H9 (cell line): ENCODE measurements around the gene MTSS2. TPM values are rescaled to one million over a fixed set of nuclear protein-coding genes. Genes with fewer than 3 reads are reported as not detected.

Experiments
- DNase-seq: peaks from one replicate; pipeline ENCODE4 v3.0.0-alpha.2; 2017
- H2AFZ ChIP-seq: one replicate; pipeline ENCODE4 v1.6.1; 2013; ENCODE audit warnings: mild to moderate bottlenecking, low read length, control low read depth, moderate library complexity
- H2AK5ac ChIP-seq: 2 replicates; pipeline ENCODE4 v1.6.1; 2013; ENCODE audit warnings: low read length, control low read depth, mixed read lengths; ENCODE audit not compliant: insufficient read length
- H2BK120ac ChIP-seq: one replicate; pipeline ENCODE4 v1.6.1; 2013; ENCODE audit warnings: low read depth, mild to moderate bottlenecking, low read length, control low read depth, inconsistent platforms; ENCODE audit not compliant: poor library complexity, severe bottlenecking
- H2BK12ac ChIP-seq: 2 replicates; pipeline ENCODE4 v1.6.1; 2013; ENCODE audit warnings: low read length, control low read depth, mixed read lengths, low read depth; ENCODE audit not compliant: insufficient read length
- H2BK15ac ChIP-seq: 2 replicates; pipeline ENCODE4 v1.6.1; 2013; ENCODE audit warnings: low read depth, low read length, control low read depth
- H2BK20ac ChIP-seq: one replicate; pipeline ENCODE4 v1.6.1; 2013; ENCODE audit warnings: low read depth, mild to moderate bottlenecking, low read length, control low read depth, inconsistent platforms; ENCODE audit not compliant: poor library complexity, severe bottlenecking
- H2BK5ac ChIP-seq: 2 replicates; pipeline ENCODE4 v1.6.1; 2013; ENCODE audit warnings: low read length, control low read depth, mixed read lengths; ENCODE audit not compliant: insufficient read length
- H3K14ac ChIP-seq: 2 replicates; pipeline ENCODE4 v1.6.1; 2013; ENCODE audit warnings: low read length, control low read depth; ENCODE audit not compliant: insufficient read depth
- H3K18ac ChIP-seq: 2 replicates; pipeline ENCODE4 v1.6.1; 2013; ENCODE audit warnings: low read depth, mild to moderate bottlenecking, mixed read lengths, low read length, control low read depth; ENCODE audit not compliant: insufficient read length
- H3K23ac ChIP-seq: 2 replicates; pipeline ENCODE4 v1.6.1; 2013; ENCODE audit warnings: low read length, control low read depth, mixed read lengths, low read depth; ENCODE audit not compliant: insufficient read length
- H3K23me2 ChIP-seq: 2 replicates; pipeline ENCODE4 v1.6.1; 2013; ENCODE audit warnings: low read depth, mild to moderate bottlenecking, mixed read lengths, low read length, control low read depth; ENCODE audit not compliant: insufficient read length, poor library complexity, severe bottlenecking
- H3K27ac ChIP-seq: 2 replicates; pipeline ENCODE4 v1.5.1; 2013; ENCODE audit warnings: low read length, control low read depth, mixed read lengths, low read depth; ENCODE audit not compliant: insufficient read length
- H3K27me3 ChIP-seq: 2 replicates; pipeline ENCODE4 v1.6.1; 2013; ENCODE audit warnings: low read length, control low read depth, inconsistent platforms; ENCODE audit not compliant: insufficient read depth
- H3K4ac ChIP-seq: 2 replicates; pipeline ENCODE4 v1.6.1; 2013; ENCODE audit warnings: low read depth, mild to moderate bottlenecking, control low read depth, inconsistent platforms, low read length, moderate library complexity
- H3K4me1 ChIP-seq: 2 replicates; pipeline ENCODE4 v1.6.1; 2013; ENCODE audit warnings: low read length, control low read depth, inconsistent platforms; ENCODE audit not compliant: insufficient read depth
- H3K4me2 ChIP-seq: 2 replicates; pipeline ENCODE4 v1.6.1; 2013; ENCODE audit warnings: low read length, control low read depth, mixed read lengths; ENCODE audit not compliant: insufficient read length, insufficient read depth
- H3K56ac ChIP-seq: 2 replicates; pipeline ENCODE4 v1.6.1; 2013; ENCODE audit warnings: low read depth, mild to moderate bottlenecking, mixed read lengths, low read length, control low read depth; ENCODE audit not compliant: insufficient read length
- H3K79me1 ChIP-seq: 2 replicates; pipeline ENCODE4 v1.6.1; 2013; ENCODE audit warnings: low read depth, mild to moderate bottlenecking, moderate library complexity, low read length, control low read depth, inconsistent platforms; ENCODE audit not compliant: insufficient read depth, poor library complexity, severe bottlenecking
- H3K79me2 ChIP-seq: 2 replicates; pipeline ENCODE4 v1.6.1; 2013; ENCODE audit warnings: low read length, control low read depth, inconsistent platforms; ENCODE audit not compliant: insufficient read depth
- H3K9ac ChIP-seq: 2 replicates; pipeline ENCODE4 v1.6.1; 2013; ENCODE audit warnings: low read length, control low read depth, mixed read lengths; ENCODE audit not compliant: insufficient read length; ENCODE audit errors: extremely low read depth
- H3K9me3 ChIP-seq: one replicate; pipeline ENCODE4 v1.6.1; 2013; ENCODE audit warnings: low read depth, low read length, inconsistent platforms; ENCODE audit not compliant: control insufficient read depth
- H3T11ph ChIP-seq: one replicate; pipeline ENCODE4 v1.6.1; 2013; ENCODE audit warnings: mild to moderate bottlenecking, low read length, control low read depth, inconsistent platforms
- H4K20me1 ChIP-seq: one replicate; pipeline ENCODE4 v1.6.1; 2013; ENCODE audit not compliant: control insufficient read depth, insufficient read length, insufficient read depth
- H4K5ac ChIP-seq: 2 replicates; pipeline ENCODE4 v1.6.1; 2013; ENCODE audit warnings: low read depth, mild to moderate bottlenecking, mixed read lengths, low read length, control low read depth; ENCODE audit not compliant: insufficient read length
- H4K8ac ChIP-seq: replicated peaks from 2 replicates; pipeline ENCODE4 v1.6.1; 2013; ENCODE audit warnings: low read length, control low read depth, mixed read lengths, low read depth; ENCODE audit not compliant: insufficient read length
- H4K91ac ChIP-seq: 2 replicates; pipeline ENCODE4 v1.6.1; 2013; ENCODE audit warnings: low read depth, mild to moderate bottlenecking, moderate library complexity, mixed read lengths, low read length, control low read depth; ENCODE audit not compliant: insufficient read length
- H3K27ac Mint-ChIP-seq, 3 experiments: 2 replicates in 2 of 3; 3 replicates in 1 of 3; pipeline ENCODE4 v1.8.0; 2020 to 2021; ENCODE audit warnings: mixed read lengths in 3 of 3, mild to moderate bottlenecking in 1 of 3, moderate library complexity in 1 of 3
- H3K27me3 Mint-ChIP-seq: 2 replicates; pipeline ENCODE4 v1.8.0; 2021; ENCODE audit warnings: low read depth, mild to moderate bottlenecking, moderate library complexity, mixed read lengths
- H3K36me3 Mint-ChIP-seq, 3 experiments: 2 replicates in 2 of 3; 3 replicates in 1 of 3; pipeline ENCODE4 v1.8.0; 2020 to 2021; ENCODE audit warnings: low read depth in 3 of 3, mixed read lengths in 3 of 3; ENCODE audit not compliant: insufficient read depth in 1 of 3
- H3K4me1 Mint-ChIP-seq, 2 experiments: 2 replicates each; pipeline ENCODE4 v1.8.0; 2020; ENCODE audit warnings: mixed read lengths in 2 of 2
- H3K4me3 Mint-ChIP-seq, 2 experiments: 2 replicates in 1 of 2; 3 replicates in 1 of 2; pipeline ENCODE4 v1.8.0; 2020 to 2021; ENCODE audit warnings: mild to moderate bottlenecking in 2 of 2, mixed read lengths in 2 of 2, moderate library complexity in 1 of 2
- H3K9me3 Mint-ChIP-seq, 2 experiments: 2 replicates in 1 of 2; 3 replicates in 1 of 2; pipeline ENCODE4 v1.8.0; 2020; ENCODE audit warnings: mild to moderate bottlenecking in 2 of 2, mixed read lengths in 2 of 2, moderate library complexity in 1 of 2
- WGBS: extraction: QIAGEN DNeasy Blood & Tissue Kit; methylation state at CpG from one replicate; pipeline ENCODE4 v1.1.7; 2013; ENCODE audit warnings: missing lambda C conversion rate, low lambda C conversion rate, mixed read lengths; ENCODE audit not compliant: insufficient read length; ENCODE audit errors: extremely low coverage; 5-methylcytosine and 5-hydroxymethylcytosine counted together
- total RNA-seq: library from RNA; stranded (reverse); gene quantifications from 2 replicates; pipeline ENCODE4 v1.2.1, GENCODE V29; 2021
- TF ChIP-seq, protein P1 (sequence below): fragments of 200-600 bp; sonication (generic); conservative IDR thresholded peaks from 3 replicates; pipeline ENCODE4 v1.8.0; 2021; ENCODE audit warnings: antibody characterized with exemption, mild to moderate bottlenecking

The MTSS2 gene
- total RNA-seq, 1 experiment from 2014 or later: 41.0 TPM

DNA sequence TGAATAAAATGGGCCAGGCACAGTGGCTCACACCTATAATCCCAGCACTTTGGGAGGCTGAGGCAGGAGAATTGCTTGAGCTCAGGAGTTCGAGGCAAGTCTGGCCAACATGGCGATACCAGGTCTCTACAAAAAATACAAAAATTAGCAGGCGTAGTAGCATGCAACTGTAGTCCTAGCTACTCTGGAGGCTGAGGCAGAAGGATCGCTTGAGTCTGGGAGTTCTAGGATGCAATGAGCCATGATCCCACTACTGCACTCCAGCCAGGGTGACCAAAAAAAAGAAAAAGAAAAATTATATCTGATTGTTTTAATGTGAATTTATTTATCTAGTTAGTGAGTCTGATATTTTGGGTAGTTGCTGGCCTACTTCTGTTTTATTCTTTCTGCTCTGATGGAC, 32.4 kb downstream of the MTSS2 start:
- H2BK120ac ChIP-seq: no peak overlapping the region
- Mint-ChIP-seq H3K27ac (no peak overlapping the region), H3K36me3 (peaks cover 0 to 6% (median 5%) of the 10 kb centered on the region in 3 experiments; a peak in 6 of 7 replicates), H3K4me3 (no peak overlapping the region), H3K27me3 (no peaks in the 10 kb centered on the region), H3K9me3 (peaks cover 0 to 5% of the 10 kb centered on the region in 2 experiments; a peak in 1 of 5 replicates), H3K4me1 (peaks cover 14 to 20% of the 10 kb centered on the region in 2 experiments)
- no peak overlapping the region for H4K8ac ChIP-seq
- no peaks in the 10 kb centered on the region for H4K20me1 ChIP-seq
- no peak overlapping the region for H2AK5ac ChIP-seq
- no peaks in the 10 kb centered on the region for H3K79me2 ChIP-seq
- H3K27me3 ChIP-seq: no peaks in the 10 kb centered on the region
- H2AFZ ChIP-seq: no peak overlapping the region
- H2BK20ac ChIP-seq: no peak overlapping the region
- H3K9me3 ChIP-seq: no peaks in the 10 kb centered on the region
- no peak overlapping the region for H4K5ac ChIP-seq
- H3K9ac ChIP-seq: no peak overlapping the region
- DNase-seq: no peak
- no peaks in the 10 kb centered on the region for H3K79me1 ChIP-seq
- TF ChIP-seq, protein P1, sequence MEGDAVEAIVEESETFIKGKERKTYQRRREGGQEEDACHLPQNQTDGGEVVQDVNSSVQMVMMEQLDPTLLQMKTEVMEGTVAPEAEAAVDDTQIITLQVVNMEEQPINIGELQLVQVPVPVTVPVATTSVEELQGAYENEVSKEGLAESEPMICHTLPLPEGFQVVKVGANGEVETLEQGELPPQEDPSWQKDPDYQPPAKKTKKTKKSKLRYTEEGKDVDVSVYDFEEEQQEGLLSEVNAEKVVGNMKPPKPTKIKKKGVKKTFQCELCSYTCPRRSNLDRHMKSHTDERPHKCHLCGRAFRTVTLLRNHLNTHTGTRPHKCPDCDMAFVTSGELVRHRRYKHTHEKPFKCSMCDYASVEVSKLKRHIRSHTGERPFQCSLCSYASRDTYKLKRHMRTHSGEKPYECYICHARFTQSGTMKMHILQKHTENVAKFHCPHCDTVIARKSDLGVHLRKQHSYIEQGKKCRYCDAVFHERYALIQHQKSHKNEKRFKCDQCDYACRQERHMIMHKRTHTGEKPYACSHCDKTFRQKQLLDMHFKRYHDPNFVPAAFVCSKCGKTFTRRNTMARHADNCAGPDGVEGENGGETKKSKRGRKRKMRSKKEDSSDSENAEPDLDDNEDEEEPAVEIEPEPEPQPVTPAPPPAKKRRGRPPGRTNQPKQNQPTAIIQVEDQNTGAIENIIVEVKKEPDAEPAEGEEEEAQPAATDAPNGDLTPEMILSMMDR: no peak
- H3K14ac ChIP-seq: no peak overlapping the region
- H3T11ph ChIP-seq: no peak overlapping the region
- H3K4me2 ChIP-seq: no peak overlapping the region
- no peak overlapping the region for H2BK5ac ChIP-seq
- no peak overlapping the region for H2BK15ac ChIP-seq
- no CpG with 5 or more reads among the region's 4 CpGs for WGBS
- H2BK12ac ChIP-seq: no peak overlapping the region
- no peak overlapping the region for H3K56ac ChIP-seq
- no peaks in the 10 kb centered on the region for H3K23me2 ChIP-seq
- no peak overlapping the region for H4K91ac ChIP-seq
- H3K18ac ChIP-seq: no peak overlapping the region
- no peaks in the 10 kb centered on the region for H3K4me1 ChIP-seq
- no peak overlapping the region for H3K23ac ChIP-seq
- H3K27ac ChIP-seq: no peak overlapping the region
- H3K4ac ChIP-seq: no peak overlapping the region
